Measurements from ENCODE around the gene SLC16A12.
"Not testable (repeated sequence)": the region's sequence is repeated elsewhere in the genome, so short reads cannot be mapped to it uniquely, and the experiment has no call there.

Gene SLC16A12

DNA sequence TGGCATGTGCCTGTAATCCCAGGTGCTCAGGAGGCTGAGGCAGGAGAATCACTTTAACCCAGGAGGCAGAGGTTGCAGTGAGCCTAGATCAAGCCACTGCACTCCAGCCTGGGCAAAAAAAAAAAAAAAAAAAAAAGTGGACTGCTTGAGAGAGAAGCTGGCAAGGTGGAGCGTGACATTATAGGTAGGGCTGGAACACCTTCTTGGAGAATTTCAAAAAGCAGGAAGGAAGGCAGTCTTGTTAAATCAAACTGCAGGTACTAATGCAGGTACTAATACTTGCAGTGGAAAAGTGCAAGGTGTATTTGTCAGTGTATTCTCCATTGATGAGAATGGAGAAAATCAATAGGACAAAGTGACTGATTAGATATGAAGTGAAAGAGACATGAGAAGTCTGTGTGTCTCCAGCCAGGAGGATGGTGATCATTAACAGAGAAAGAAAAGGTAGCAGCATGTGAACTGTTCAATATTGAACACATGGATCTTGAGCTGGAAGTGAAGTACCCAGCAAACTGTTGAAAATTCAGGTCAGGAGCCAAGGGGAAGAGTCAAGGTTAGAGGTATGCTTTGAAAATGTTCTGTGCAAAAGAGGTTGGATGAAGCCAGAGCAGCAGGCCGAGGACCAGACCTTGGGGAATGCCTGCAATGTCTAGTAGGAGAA lies 12.6 kb upstream of the SLC16A12 start:
- DNase-seq: no peak

- DNase-seq: not testable (repeated sequence)
Measured at GRCh38 chr10:89546651-89547050, 11.3 kb upstream of the SLC16A12 start.

DNA sequence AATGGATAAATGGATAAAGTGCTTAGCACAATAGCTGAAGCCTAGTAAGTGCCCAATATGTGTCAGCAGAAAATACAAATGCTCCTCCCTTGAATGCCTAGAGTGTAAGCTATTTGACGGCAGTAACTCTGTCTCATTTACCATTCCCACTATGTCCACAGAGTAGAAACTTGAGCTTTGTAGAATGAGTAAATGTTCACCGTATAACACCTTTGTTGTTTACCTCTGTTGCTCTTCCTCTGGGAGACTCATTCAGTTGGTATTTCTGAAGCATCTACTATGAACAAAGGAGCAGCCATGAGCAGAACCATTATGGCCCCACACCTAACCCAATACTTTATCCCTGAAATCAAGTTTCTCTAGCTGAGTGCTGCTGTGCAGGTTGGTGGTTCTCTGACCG lies 8.4 kb upstream of the SLC16A12 start:
- DNase-seq: no peak

GRCh38 chr10:89540420-89540949 lies 5.1 kb upstream of the SLC16A12 start:
- no peak for DNase-seq

DNA sequence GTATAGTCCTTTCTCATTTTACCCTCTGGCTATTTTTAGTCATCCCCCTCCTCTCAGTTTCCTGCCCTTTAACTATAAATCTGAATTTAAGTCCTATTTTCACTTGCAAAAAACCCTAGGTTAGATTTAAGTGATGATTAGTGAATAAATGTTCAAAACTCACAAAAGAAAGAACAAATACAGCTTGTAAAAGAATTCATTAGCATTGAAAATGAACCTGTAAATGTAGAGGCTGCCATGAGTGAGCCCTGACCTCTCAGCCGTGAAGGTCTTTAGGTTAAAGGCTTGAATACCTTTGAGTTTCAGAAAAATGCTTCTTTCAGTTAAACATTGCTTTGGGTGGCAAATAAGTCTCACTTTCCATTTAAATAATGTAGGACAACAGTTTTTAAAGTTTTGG lies 2.0 kb upstream of the SLC16A12 start:
- no peak for DNase-seq

GRCh38 chr10:89536013-89536354 lies 590 bp upstream of the SLC16A12 start:
- DNase-seq: no peak

DNA sequence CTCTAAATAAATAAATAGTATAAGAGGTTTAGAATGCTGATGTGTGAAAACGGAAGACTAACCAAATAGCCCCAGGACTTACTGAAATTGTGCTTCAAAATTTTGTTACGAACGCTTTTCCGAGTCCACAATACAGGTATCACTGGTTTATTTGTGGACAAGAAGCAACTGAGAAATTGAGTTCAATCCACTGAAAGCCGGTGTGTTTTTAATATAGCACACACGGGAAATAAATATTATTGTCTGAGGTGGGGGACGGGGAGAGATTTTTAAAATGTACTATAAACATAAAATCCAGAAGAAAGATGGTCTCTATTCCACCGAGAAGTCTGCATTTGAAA lies 598 bp downstream of the SLC16A12 start:
- no peak for DNase-seq

- DNase-seq: no peak
Measured at GRCh38 chr10:89532476-89532875, 2.9 kb downstream of the SLC16A12 start.

GRCh38 chr10:89531359-89531758 lies 4.0 kb downstream of the SLC16A12 start:
- no peak for DNase-seq

- DNase-seq: not testable (repeated sequence)
Measured at GRCh38 chr10:89529711-89530110, 5.7 kb downstream of the SLC16A12 start.

DNA sequence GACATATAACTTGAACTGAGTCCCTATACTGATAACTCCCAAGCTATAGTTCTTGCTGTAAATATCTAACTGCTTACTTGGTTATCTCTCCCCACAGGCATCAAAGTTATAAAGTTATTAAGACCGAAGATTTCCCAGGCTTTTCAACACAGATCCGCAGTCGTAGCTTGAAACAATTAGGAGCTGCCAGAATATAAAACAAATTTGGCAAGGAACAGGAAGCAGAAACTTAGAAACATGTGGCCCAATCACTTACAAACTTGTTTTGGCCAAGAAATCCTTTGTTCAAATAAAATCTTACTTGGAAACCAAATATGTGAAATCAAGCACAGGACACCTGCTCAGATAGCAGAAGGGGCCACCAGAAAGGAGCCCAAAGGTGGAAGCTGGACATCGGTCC lies 9.0 kb downstream of the SLC16A12 start:
- DNase-seq: no peak

GRCh38 chr10:89525556-89525955 lies 9.8 kb downstream of the SLC16A12 start:
- no peak for DNase-seq

DNA sequence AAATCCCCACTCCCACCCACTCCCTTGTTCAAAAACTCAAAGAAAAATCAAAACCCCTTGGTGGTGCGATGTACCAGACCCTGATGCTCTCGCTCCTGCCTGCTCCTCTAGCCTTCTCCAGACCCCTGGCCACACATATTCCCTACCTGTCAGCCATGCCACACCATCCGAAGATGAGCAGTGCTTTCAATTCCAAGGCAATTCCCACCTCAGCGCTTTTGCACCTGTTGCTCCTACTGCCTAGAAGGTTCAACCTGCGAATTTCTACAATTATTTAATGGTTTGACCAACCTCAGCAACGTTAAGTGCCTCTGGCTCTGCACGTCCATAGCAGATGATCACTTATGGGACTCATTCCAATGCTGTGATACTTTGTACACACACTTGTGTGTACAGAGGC lies 11.1 kb downstream of the SLC16A12 start:
- DNase-seq: no peak

DNA sequence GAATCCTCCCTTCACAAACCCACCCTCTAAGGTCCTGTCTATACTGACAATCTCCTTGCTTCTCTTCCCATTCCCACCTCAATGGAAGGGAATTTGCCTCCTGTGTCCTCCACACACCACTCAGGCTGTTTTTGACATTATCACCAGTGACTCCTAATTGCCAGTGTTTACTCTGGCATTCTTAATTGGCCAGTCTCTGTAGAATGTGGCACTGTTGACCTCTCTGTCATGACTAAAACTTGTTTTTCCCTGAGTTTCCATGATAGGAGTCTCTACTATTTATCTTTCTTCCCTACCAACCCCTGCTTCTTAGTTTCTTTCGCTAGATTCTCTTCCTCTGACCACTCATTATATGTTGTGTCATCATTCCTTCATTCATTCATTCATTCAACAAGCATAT lies 12.1 kb downstream of the SLC16A12 start:
- DNase-seq: no peak

DNA sequence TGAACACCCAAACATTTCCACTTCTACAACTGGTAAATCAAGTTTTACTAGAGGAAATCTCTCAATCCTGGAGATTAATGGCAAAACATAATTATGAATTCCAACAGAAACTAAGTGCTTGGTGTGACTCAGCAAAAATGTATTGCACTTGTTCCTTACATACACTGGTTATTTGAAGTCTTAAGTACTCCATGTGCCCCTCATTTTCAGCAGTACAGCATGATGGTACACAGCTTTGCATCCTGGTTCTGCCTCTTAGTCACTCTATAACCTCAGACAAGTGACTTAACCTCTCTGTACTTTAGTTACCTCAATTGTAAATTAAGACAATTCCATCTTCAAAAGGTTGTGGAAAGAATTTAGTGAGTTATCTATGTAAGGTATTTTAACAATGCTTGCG lies 12.9 kb downstream of the SLC16A12 start:
- no peak for DNase-seq

DNA sequence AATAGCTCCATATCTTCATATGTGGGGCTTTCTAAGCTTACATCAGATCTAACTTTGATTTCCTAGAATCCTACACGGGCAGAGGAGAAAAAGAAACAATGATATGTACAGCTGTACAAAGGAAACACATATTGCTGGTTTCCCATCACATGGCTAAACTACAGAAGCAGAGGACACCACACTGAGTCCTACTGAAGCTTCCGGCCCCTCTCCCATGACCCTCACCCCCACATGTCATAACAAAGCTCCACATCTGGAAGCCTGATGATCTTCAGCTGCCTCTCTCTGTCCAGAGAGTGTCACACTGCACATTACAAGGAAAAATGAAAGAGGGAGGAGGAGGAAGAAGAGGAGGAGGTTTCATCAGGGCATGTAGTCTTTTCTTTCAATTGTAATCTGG lies 14.0 kb downstream of the SLC16A12 start:
- no peak for DNase-seq

DNA sequence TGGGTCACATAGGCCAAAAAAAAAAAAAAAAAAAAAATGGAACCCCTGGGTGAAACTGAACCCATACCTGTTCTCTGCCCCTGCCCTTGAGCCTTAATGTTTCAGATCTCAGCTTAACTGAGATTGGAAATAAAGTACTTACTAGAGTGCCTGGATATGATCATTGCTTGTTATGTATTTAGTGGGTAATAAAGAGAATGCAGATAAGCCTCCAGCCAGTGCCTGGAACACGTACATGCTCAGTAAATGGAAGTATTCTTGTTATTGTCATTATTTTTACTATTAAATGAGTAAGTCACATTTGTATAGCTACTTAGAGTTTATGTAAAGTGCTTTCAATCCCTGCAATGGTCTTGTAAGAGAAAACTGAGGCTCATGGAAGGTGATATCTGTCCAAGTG lies 14.7 kb downstream of the SLC16A12 start:
- no peak for DNase-seq

DNA sequence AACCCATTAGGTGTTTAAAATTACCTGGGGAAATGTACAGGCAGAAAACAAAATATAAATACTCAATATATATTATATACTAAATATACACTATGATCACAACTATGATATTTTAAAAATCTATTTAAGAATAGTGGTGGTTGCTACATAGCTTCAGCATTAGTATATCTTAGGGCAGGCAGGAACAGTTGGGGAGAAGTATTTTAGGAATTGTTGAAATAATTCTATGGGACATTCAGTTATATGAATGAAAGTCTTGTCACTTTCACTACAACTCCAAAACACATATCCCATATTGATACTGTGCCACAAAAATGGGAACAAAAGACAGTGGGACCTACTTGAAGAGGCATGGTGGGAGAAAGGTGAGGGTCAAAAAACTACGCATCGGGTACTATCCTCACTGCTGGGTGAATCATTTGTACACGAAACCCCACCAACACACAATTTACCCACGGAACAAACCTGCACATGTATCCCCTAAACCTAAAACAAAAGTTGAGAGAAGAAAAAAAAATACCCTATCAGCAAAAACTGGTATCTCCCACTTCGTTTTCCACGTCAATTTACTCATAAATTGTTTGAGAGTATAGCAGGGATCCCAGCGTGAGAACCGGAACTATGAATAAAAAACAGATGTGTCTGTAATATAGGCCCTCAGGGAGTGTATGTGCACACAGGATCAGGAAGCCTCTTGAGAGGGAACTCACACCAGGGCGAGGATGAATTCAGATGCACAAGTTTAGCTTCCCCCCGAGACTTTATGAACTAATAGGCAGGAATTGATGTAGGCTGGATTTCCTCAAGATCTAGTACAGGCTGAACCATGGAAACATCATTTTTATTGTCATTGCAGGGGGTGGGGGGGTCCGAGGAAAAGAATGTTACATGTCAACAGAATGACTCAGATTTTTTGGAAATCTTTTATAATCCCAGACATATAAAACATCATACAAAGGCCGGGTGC lies 16.2 kb downstream of the SLC16A12 start:
- DNase-seq: no peak

- no peak for DNase-seq
Measured at GRCh38 chr10:89518108-89518507, 17.3 kb downstream of the SLC16A12 start.

DNA sequence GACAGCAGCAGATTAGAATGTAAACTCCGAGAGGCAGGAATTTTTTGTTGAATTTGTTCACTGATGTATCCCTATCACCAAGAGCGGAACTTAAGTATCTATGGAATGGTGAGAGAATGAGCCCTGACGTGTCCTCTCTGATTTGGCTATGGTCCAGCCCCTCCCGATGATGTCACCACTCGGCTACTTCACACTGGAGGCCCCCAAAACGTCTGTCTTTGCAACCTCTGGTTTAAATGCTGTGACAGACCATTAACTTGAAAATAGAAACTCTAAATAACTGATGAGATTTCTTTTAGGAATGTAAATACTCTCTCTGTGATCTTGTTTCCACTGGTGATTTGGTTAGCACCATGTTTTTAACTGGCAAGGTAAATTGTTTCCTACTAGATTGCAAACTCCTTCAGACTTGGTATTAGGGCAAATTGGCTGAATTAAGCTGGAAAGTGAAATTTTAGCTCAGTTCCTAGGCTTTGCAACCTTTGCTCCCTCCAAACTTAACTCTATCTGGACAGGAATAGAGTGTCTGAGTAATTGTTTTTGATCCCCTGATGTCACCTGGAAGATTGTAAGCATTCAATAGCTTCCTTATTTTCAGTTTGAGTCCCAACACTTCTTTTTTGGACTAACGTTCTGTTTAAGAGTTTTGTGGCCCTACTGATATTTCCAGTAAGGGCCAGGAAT lies 19.1 kb downstream of the SLC16A12 start:
- no peak for DNase-seq

DNA sequence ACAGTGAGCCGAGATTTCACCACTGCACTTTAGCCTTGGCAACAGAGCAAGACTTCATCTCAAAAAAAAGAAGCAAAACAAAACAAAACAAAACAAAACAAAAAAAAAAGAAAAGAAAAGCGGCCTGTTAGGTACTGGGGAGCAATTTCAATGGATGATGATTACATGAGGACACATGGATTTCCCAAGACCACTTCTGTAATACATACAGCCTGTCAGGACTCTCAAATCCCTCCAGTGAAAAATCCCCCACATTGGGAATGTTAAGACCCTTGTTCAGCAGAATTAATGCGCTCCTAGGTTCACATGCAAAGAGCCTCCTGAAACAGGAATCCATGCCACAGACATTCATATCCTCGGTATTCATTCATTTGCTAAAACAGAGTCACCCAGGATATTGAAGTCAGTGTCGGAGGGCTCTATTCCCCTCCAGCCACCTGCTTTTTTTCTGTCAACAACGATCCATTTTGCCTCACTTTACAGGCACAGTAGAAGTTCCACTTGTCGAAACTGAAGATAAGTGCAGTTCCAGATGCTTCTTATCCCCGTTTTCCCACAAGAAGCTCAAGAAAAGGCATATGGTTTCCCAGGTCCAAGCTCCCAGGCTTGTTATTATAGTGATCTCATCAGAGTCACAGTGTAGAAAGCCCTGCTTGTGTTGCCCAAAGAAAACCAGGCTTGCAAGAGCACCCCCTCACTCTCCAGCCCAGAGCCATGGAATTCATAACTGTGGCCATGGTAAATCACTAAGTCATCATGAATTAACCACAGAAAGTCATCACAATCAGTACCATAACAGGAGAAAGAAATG lies 20.2 kb downstream of the SLC16A12 start:
- no peak for DNase-seq

GRCh38 chr10:89513206-89513605 lies 22.2 kb downstream of the SLC16A12 start:
- no peak for DNase-seq

Measured in stimulated activated CD4-positive, alpha-beta T cell treated with anti-CD3 and anti-CD28 coated beads, Interleukin-2, amount 100 ng/mL, for 48 hours (primary cell).